Activated CD4-positive, alpha-beta T cell treated with anti-CD3 and anti-CD28 coated beads, Interleukin-2, amount 10 ng/mL, durations not matched to agents 7 days and 5 days (primary cell): ENCODE data around the gene TRAF3IP3. TPM values are rescaled to one million over a fixed set of nuclear protein-coding genes. Genes with fewer than 3 reads are reported as not detected.

Experiments used
- CTCF ChIA-PET: fragments of 350-600 bp; sonication (Branson Sonifier 250); formaldehyde crosslinking; loops from one replicate; lab custom pipeline; 2021; ENCODE audit warnings: antibody characterized with exemption; lab: Charles Lee
- POLR2A ChIA-PET: fragments of 350-600 bp; sonication (Branson Sonifier 250); formaldehyde crosslinking; loops from one replicate; lab custom pipeline; 2021; ENCODE audit warnings: antibody characterized with exemption; lab: Charles Lee
- DNase-seq: peaks from one replicate; pipeline ENCODE4 v3.0.0-alpha.2; 2020
- H3K27ac Mint-ChIP-seq: one replicate; pipeline ENCODE4 v1.8.0; 2021; ENCODE audit warnings: mild to moderate bottlenecking, moderate library complexity, mixed read lengths
- H3K27me3 Mint-ChIP-seq: one replicate; pipeline ENCODE4 v1.8.0; 2021; ENCODE audit warnings: mixed read lengths
- H3K36me3 Mint-ChIP-seq: one replicate; pipeline ENCODE4 v1.8.0; 2021; ENCODE audit warnings: low read depth, mixed read lengths
- H3K4me1 Mint-ChIP-seq: one replicate; pipeline ENCODE4 v1.8.0; 2021; ENCODE audit warnings: mixed read lengths
- H3K4me3 Mint-ChIP-seq: one replicate; pipeline ENCODE4 v1.8.0; 2021; ENCODE audit warnings: mild to moderate bottlenecking, moderate library complexity, mixed read lengths
- H3K9me3 Mint-ChIP-seq: one replicate; pipeline ENCODE4 v1.8.0; 2021; ENCODE audit warnings: mixed read lengths
- total RNA-seq, 2 experiments: library from RNA; stranded (reverse); gene quantifications; one replicate each; pipeline ENCODE4 v1.2.3, GENCODE V29; 2021

TRAF3IP3 gene
- total RNA-seq, 2 experiments from 2014 or later = 426 to 434 TPM

DNA sequence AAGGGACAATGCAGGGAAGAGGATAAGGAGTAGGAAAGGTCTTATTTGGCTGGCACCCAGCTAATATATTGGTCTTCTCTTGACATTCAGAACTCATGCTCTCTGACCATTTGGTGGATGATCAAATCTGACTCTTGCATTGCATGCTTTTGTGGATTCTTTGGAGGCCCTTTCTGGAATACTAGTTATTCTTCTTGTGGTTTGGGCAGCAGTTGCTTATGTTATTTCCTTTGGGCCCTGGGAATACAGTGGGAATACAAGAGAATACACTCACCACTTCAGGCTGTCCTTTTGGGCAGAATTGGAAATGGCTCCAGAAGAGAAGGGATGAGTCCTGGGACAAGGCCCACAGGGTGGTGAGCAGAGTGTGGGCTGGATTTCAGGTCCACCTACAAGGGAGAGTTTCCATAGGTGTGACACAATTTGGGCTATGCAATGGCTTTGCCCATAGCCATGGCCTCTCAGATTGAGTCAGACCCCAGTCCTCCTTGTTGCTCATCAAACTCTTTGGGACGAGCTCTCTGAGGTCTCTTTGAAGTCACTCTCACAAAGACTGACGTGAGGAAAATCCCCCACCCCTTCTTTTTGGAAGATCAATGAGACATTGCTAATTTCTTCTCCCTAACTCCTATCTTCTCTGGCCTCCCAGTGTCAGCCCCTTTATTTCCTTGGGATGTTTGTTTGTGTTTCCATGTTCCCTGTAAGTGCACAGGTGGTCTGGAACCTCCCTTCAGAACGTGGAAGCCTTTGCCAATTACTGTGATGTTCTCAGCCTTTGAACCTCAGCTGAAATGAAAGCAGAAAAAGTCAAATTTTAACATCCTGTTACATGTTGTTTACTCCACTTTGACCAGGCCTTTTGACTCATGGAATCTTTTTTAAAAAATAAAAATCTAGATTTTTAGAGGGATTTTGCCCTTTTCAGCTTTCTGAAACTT, 31.8 kb upstream of the TRAF3IP3 start:
- H3K36me3 Mint-ChIP-seq = peaks cover 5% of the 10 kb centered on the region
- H3K4me3 Mint-ChIP-seq = peak overlapping the region; percentile 34
- peak overlapping the region; percentile 98 for H3K27ac Mint-ChIP-seq
- POLR2A ChIA-PET = no interaction called here
- H3K9me3 Mint-ChIP-seq = peaks cover 2% of the 10 kb centered on the region
- peaks cover 31% of the 10 kb centered on the region for H3K4me1 Mint-ChIP-seq
- no peaks in the 10 kb centered on the region for H3K27me3 Mint-ChIP-seq
- peak; percentile 26 for DNase-seq
- CTCF ChIA-PET = interaction anchor here (0.6 to 1.5 kb wide), 6 partner anchors 10 to 1970 kb away, joined by 3 to 6 read pairs (median 4); no protein-coding TSS in a partner anchor

DNA sequence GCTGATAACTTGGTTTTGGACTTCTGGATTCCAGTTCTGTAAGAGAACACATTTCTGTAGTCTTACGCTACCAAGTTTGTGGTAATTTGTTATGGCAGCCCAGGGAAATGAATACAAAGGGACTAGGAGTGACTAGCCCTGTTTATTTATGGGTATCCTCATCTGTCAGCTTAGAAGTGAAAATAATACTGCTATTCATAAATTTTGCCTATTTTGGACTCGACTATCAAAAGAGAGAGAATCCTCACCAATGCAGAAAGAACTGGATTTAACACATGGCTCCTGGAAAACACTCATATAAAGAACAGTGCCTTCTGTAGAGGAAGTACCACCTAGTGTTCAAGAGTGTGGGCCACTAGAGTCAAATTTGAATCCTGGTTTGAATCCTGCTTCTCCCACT, 28.6 kb upstream of the TRAF3IP3 start:
- H3K9me3 Mint-ChIP-seq = no peaks in the 10 kb centered on the region
- POLR2A ChIA-PET = no interaction called here

DNA sequence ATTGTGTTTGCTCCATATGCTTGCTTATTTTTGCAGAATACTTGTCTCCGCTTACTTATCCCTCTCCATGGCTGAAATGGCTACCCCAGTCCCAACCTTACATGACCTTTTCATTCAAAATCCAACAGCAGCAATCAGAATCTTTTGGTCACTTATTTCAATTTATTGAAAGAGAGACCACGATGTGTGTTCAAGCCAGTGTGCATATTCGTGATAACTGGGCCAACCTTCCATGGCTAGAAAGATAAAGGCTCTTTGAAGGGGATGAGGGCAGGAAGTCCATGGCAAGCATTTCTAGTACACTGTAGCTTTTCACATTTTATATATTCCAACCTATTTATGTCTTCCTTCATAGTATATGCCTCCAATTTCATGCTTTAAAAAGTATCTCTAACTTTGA, 28.1 kb upstream of the TRAF3IP3 start:
- DNase-seq = no peak
- no peaks in the 10 kb centered on the region for H3K27me3 Mint-ChIP-seq
- peaks cover 4% of the 10 kb centered on the region for H3K36me3 Mint-ChIP-seq
- POLR2A ChIA-PET = no interaction called here
- H3K4me1 Mint-ChIP-seq = peaks cover 31% of the 10 kb centered on the region
- H3K9me3 Mint-ChIP-seq = no peaks in the 10 kb centered on the region
- CTCF ChIA-PET = interaction anchor here (0.8 to 2.9 kb wide), 11 partner anchors 10 to 153 kb away, joined by 3 to 13 read pairs (median 3); no protein-coding TSS in a partner anchor
- no peak overlapping the region for H3K4me3 Mint-ChIP-seq
- H3K27ac Mint-ChIP-seq = no peak overlapping the region

More for the DNA sequence above, 28.6 kb upstream of the TRAF3IP3 start:
- H3K27me3 Mint-ChIP-seq = no peaks in the 10 kb centered on the region
- H3K4me3 Mint-ChIP-seq = no peak overlapping the region
- H3K4me1 Mint-ChIP-seq = peaks cover 31% of the 10 kb centered on the region
- CTCF ChIA-PET = interaction anchor here (0.8 to 2.9 kb wide), 8 partner anchors 16 to 153 kb away, joined by 3 to 13 read pairs (median 3); no protein-coding TSS in a partner anchor
- H3K36me3 Mint-ChIP-seq = peaks cover 4% of the 10 kb centered on the region
- DNase-seq = no peak
- H3K27ac Mint-ChIP-seq = no peak overlapping the region

DNA sequence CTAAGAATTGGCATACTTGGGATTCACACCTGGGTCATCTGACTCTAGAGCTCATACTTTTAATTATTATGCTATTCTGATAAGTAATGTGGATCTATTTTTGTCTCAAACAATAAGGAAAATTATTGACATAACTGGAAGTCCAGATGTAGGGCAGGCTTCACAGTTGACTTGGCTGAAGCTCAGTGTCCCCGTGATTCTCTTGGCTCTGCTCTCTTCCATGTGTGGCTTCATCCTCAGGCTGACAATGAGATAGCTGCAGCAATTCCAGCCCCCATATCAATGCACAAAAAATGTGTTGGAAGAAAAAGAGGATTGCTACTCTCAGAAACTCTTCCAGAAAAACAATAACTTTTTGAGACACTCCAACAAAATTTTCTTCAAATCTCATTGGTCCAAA, 27.4 kb upstream of the TRAF3IP3 start:
- H3K36me3 Mint-ChIP-seq = peaks cover 4% of the 10 kb centered on the region
- peaks cover 31% of the 10 kb centered on the region for H3K4me1 Mint-ChIP-seq
- H3K4me3 Mint-ChIP-seq = no peak overlapping the region
- DNase-seq = no peak
- H3K27ac Mint-ChIP-seq = no peak overlapping the region
- ChIA-PET POLR2A (no interaction called here), CTCF (interaction anchor here (0.6 to 2.9 kb wide), 8 partner anchors 9 to 154 kb away, joined by 3 to 13 read pairs (median 4); no protein-coding TSS in a partner anchor)
- H3K9me3 Mint-ChIP-seq = no peaks in the 10 kb centered on the region
- no peaks in the 10 kb centered on the region for H3K27me3 Mint-ChIP-seq

DNA sequence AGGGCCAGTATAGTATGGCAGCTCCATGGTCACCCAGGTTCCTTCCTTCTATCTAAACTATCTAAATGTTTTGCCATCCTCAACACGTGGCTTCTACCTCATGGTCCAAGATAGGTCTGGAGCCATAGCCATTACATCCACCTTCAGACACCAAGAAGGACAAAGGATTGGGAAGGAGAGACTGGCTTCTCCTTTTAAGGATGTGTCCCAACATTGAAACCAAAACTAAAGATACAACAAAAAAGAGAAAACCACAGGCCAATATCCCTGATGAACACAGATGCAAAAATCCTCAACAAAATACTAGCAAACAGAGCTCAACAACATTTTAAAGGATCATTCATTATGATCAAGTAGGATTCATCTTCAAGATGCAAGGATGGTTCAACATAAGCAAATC, 26.4 kb upstream of the TRAF3IP3 start:
- Mint-ChIP-seq H3K4me1 (peaks cover 22% of the 10 kb centered on the region), H3K4me3 (no peak overlapping the region), H3K36me3 (no peaks in the 10 kb centered on the region), H3K27ac (no peak overlapping the region), H3K9me3 (no peaks in the 10 kb centered on the region), H3K27me3 (no peaks in the 10 kb centered on the region)
- no peak for DNase-seq
- CTCF ChIA-PET = interaction anchor here (1.2 to 2.9 kb wide), 5 partner anchors 8 to 94 kb away, joined by 3 to 13 read pairs (median 6); no protein-coding TSS in a partner anchor
- POLR2A ChIA-PET = no interaction called here

DNA sequence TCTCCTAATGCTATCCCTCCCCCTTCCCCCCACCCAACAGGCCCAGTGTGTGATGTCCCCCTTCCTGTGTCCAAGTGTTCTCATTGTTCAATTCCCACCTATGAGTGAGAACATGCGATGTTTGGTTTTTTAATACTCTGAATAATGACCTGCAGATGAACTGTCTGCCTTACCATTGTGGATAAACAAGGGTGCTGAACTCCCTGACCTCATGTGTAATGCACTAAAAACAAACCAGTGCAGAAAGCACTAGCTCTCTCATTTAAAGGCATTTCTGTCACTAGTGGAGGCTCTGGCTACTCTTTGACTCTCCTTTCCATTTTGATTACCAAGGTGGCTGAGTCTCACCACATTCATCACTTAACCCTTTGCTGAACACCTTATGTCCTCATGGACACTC, 23.1 kb upstream of the TRAF3IP3 start:
- H3K27ac Mint-ChIP-seq = no peak overlapping the region
- no peak for DNase-seq
- H3K36me3 Mint-ChIP-seq = no peaks in the 10 kb centered on the region
- H3K27me3 Mint-ChIP-seq = no peaks in the 10 kb centered on the region
- H3K4me3 Mint-ChIP-seq = no peak overlapping the region
- peaks cover 4% of the 10 kb centered on the region for H3K4me1 Mint-ChIP-seq
- ChIA-PET POLR2A (no interaction called here), CTCF (no interaction called here)
- H3K9me3 Mint-ChIP-seq = no peaks in the 10 kb centered on the region

DNA sequence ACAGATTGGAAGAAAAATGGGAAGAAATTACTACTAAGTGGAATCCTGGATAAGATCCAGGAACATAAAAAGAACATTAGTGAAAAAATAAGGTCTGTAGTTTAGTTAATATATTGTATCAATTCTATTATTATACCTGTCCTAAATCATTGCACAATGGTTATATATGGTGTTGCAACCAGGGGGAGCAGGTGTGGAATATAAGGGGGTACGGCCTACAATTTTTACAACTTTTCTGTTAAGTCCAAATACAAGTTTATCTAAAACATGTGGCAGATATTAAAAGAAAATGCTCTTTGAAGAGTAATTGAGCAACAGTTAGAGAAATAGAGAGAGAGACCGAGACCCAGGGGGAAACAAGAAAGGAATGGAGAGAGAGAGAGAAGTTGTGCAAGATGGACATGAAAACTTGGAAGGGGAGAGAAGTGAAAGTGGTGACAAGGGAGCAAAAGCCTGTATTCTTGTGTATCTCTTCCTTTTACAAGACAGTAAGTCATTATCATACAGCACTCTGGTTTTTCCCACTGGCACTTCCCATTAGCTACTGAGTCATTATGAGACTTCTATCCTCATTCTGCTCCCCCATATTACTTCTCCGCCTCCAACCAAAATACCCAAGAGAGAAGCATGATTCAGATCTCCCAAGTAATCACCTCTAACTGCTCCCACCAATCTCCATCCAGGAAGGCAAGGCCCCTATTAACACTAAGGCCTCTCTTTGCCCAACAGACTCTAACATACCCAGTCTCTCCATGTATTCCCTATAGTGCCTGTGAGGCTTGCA, 22.3 kb upstream of the TRAF3IP3 start:
- H3K4me3 Mint-ChIP-seq = no peak overlapping the region
- H3K9me3 Mint-ChIP-seq = no peaks in the 10 kb centered on the region
- H3K27me3 Mint-ChIP-seq = no peaks in the 10 kb centered on the region
- no peak overlapping the region for H3K27ac Mint-ChIP-seq
- H3K36me3 Mint-ChIP-seq = no peaks in the 10 kb centered on the region
- POLR2A ChIA-PET = no interaction called here
- CTCF ChIA-PET = interaction anchor here (0.9 to 1.6 kb wide), 5 partner anchors 9 to 36 kb away, joined by 3 to 4 read pairs (median 3); no protein-coding TSS in a partner anchor
- H3K4me1 Mint-ChIP-seq = peaks cover 3% of the 10 kb centered on the region
- no peak for DNase-seq

GRCh38 chr1:209736490-209737117, 19.2 kb upstream of the TRAF3IP3 start:
- no peak overlapping the region for H3K27ac Mint-ChIP-seq
- no peaks in the 10 kb centered on the region for H3K9me3 Mint-ChIP-seq
- H3K4me3 Mint-ChIP-seq = no peak overlapping the region
- ChIA-PET POLR2A (interaction anchor here (0.6 kb wide), 1 partner anchor 722 kb away, joined by 3 read pairs; no protein-coding TSS in a partner anchor), CTCF (interaction anchor here (0.7 to 3.0 kb wide), 6 partner anchors 8 to 189 kb away, joined by 3 to 14 read pairs (median 4); no protein-coding TSS in a partner anchor)
- no peaks in the 10 kb centered on the region for H3K27me3 Mint-ChIP-seq
- H3K4me1 Mint-ChIP-seq = peaks cover 6% of the 10 kb centered on the region
- DNase-seq = no peak
- no peaks in the 10 kb centered on the region for H3K36me3 Mint-ChIP-seq

DNA sequence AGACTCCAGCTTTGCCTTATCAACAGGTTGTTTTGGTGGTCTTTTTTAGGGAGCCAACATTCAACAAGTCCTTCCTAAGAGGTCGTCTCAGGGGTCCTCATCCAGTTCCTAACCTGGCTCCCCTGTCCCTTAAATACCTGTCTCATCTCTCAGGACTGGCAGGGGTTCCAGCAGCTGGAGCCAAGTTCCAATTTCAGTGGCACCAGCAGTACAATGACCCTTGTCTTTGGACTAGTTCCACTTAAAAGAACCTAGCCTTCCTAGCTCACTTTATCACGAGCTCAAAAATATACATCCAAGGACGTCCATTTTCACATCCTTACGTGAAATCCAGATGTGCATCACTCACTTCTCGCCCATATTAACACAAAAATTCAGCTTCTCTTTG, 18.7 kb upstream of the TRAF3IP3 start:
- CTCF ChIA-PET = interaction anchor here (0.7 to 3.0 kb wide), 5 partner anchors 8 to 190 kb away, joined by 3 to 14 read pairs (median 4); no protein-coding TSS in a partner anchor
- POLR2A ChIA-PET = interaction anchor here (0.6 kb wide), 1 partner anchor 721 kb away, joined by 3 read pairs; no protein-coding TSS in a partner anchor
- H3K27ac Mint-ChIP-seq = no peak overlapping the region
- no peak for DNase-seq
- no peaks in the 10 kb centered on the region for H3K36me3 Mint-ChIP-seq
- peaks cover 10% of the 10 kb centered on the region for H3K4me1 Mint-ChIP-seq
- H3K4me3 Mint-ChIP-seq = no peak overlapping the region
- no peaks in the 10 kb centered on the region for H3K27me3 Mint-ChIP-seq
- H3K9me3 Mint-ChIP-seq = no peaks in the 10 kb centered on the region

GRCh38 chr1:209738270-209738669, 17.6 kb upstream of the TRAF3IP3 start:
- POLR2A ChIA-PET = no interaction called here

GRCh38 chr1:209741193-209741592, 14.7 kb upstream of the TRAF3IP3 start:
- no peak overlapping the region for H3K27ac Mint-ChIP-seq
- no peaks in the 10 kb centered on the region for H3K36me3 Mint-ChIP-seq
- H3K9me3 Mint-ChIP-seq = no peaks in the 10 kb centered on the region
- DNase-seq = no peak
- no peak overlapping the region for H3K4me3 Mint-ChIP-seq
- peaks cover 17% of the 10 kb centered on the region for H3K4me1 Mint-ChIP-seq
- H3K27me3 Mint-ChIP-seq = no peaks in the 10 kb centered on the region
- ChIA-PET POLR2A (no interaction called here), CTCF (interaction anchor here (1.0 to 1.1 kb wide), 2 partner anchors 9 to 34 kb away, joined by 3 to 6 read pairs; no protein-coding TSS in a partner anchor)

More at GRCh38 chr1:209738270-209738669, 17.6 kb upstream of the TRAF3IP3 start:
- H3K4me1 Mint-ChIP-seq = peaks cover 14% of the 10 kb centered on the region
- no peaks in the 10 kb centered on the region for H3K9me3 Mint-ChIP-seq
- CTCF ChIA-PET = interaction anchor here (1.8 to 3.0 kb wide), 2 partner anchors 9 to 10 kb away, joined by 6 to 14 read pairs; no protein-coding TSS in a partner anchor
- no peak overlapping the region for H3K27ac Mint-ChIP-seq
- no peak overlapping the region for H3K4me3 Mint-ChIP-seq
- H3K27me3 Mint-ChIP-seq = no peaks in the 10 kb centered on the region
- no peaks in the 10 kb centered on the region for H3K36me3 Mint-ChIP-seq
- DNase-seq = no peak

- H3K27ac Mint-ChIP-seq = no peak overlapping the region
- no peaks in the 10 kb centered on the region for H3K9me3 Mint-ChIP-seq
- no peaks in the 10 kb centered on the region for H3K36me3 Mint-ChIP-seq
- CTCF ChIA-PET = interaction anchor here (1.0 kb wide), 1 partner anchor 35 kb away, joined by 6 read pairs; no protein-coding TSS in a partner anchor
- no peak for DNase-seq
- no peak overlapping the region for H3K4me3 Mint-ChIP-seq
- peaks cover 20% of the 10 kb centered on the region for H3K4me1 Mint-ChIP-seq
- POLR2A ChIA-PET = no interaction called here
- H3K27me3 Mint-ChIP-seq = no peaks in the 10 kb centered on the region
These were observed 14.0 kb upstream of the TRAF3IP3 start for GRCh38 chr1:209741889-209742288.
